ENCODE data around the gene RING1. TPM values are rescaled to one million over a fixed set of nuclear protein-coding genes. Genes with fewer than 3 reads are reported as not detected.

The RING1 gene
- total RNA-seq, 1 donor from 2014 or later, result 27.0 TPM

DNA sequence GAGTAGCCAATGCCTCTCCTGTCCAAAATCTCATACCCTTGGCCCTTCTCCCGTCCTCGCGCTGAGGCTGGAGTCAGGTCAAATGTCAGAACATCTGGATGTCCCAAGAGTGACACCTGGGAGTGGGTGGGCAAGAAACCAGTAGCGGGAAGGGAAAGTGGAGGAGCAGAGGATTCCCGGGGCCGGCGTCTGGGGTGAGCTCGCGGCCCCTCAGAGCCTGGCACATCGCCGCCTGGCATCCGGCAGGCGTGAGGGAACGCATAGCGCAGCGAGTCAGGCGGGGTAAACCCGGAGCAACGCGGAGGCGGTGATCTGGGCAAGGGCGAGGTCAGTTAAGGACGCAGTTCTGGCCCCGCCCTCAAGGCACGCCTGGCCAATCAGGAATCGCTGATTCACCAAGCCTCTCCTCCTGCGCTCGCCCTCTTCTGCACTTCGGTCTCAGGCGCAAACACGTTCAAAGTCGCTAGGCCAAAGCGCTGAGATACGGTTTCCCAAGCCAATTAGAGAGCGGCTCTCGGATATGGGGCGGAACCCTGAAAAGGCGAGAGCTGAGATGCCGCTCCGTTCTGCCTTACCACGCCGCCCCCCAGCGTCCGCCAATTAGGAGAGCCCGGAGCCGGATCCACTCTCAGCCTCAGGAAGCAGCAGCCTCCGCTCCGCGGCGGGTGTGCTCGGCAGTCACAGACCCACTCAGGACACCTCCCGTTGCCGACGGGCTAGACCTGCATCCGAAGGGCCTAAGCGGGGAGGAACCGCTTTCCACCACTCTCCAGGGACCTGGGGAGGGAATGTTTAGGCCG is 40.8 kb downstream of the RING1 start:
- ATAC-seq, result peak; percentile 96

DNA sequence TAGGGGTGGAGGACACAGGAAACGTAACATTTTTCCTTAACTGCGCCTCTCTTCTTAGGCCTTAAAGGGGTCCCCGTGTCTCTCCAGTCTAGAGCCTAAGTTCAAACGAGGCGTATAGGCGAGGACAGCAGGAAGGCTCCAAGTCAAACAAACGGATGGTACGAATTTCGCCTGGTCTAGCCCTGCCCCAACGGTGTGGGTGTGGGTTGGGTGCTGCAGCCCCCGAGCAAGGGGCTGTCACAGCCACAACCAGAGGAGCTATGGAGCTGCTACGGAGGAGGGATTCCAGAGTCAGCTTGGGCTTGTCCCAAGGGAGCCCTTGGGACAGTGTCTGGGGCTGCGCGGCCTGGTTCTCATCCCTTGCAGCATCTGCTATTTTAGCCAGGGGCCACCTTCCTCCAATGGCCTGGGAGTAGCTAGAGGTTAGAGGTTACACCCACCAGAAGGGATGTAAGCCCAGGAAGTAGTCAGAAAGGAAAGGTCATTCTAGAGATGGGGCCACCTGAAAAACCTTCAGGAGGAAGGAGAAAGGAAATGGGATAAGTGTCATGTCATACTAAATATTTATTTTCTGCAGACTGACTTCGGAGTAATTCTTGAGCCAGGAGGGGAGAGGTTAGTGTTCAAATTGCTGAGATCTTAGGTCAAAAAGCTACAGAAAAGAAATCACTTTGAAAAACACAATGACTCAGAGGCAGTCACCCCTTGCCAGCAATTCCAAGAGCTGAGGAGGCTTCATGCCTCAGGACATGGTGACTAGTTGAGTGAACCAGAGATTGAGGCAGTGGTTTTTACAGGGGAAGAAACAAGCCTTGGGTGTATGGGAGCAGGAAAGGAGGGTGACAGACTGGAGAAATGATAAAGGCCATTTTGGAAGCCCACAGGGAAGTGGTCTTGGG is 41.7 kb downstream of the RING1 start:
- peak; percentile 1 for ATAC-seq

DNA sequence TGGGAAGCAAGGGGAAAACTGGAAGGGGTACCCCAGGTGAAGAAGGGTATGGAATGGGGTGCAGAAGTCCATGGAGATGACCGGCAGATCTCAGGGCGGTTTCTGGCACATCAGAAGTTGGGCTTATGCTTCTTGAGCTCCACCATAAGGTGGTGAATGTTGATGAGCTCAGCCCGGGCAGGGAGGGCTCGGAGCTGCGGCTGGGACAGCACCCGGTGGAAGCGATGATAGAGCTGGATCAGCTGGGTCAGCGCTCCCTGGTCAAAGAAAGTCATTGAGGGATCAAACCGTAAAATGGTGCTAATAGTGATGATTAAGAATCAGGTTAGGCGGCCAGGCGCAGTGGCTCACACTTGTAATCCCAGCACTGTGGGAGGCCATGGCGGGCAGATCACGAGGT is 42.4 kb downstream of the RING1 start:
- ATAC-seq, result no peak

DNA sequence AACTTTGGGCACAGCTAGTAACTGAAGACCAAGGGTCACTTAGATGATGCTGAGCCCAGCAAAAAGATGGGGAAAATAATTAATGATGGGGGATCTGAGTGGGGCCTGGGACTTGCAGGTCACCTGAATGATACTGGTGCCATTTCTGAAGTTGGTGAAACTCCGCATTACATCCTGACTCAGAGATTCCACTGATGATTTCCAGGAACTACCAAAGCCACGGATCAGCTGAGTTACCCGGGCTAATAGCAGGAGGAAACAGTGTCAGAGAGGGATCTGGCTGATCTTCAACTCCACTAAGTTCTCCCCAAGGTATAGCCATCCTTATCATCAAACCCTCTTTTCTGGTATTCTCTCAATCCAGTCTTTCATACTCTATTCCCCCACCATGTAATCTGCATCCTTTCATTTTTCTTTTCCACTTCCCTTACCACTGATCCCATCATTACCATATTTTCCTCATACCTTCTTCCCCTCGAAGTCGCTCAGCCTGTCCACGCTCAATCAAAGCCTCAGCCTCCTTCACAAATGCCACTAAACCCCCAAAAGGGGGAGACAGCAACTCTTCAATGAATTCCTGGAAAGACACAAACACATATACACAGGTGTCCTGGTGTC is 43.2 kb downstream of the RING1 start:
- ATAC-seq, result no peak

DNA sequence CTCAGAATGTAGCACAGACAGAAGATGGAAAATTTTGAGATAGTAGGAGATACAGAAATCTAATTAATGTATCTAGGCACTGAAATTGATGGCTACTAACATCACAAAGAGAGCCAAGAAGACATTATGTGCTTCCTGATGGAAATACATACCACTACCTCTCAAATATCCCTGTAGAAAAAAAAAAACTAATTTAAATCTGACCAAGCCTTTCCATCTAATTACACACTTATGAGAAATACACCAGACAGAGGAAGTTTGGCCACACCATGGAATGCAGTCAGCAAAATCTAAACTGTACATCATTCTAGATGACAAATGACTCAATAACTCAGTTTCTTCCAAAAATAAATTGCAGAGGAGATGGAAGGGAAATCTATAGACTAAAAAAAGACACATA is 44.5 kb downstream of the RING1 start:
- no peak for ATAC-seq

DNA sequence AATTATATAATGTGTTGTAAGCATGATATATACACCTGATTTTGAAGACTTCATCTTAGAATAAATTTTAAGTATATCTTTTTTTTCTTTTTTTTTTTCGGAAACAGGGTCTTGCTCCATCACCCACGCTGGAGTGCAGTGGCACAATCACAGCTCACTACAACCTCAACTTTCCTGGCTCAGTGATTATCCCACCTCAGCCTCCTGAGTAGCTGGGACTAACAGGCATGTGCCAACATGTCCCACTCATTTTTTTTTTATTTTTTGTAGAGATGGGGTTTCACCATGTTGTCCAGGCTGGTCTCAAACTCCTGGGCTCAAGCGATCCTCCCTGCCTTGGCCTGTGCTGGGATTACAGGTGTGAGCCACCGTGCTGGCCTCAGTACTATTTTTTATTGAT is 46.3 kb downstream of the RING1 start:
- ATAC-seq, result no peak

DNA sequence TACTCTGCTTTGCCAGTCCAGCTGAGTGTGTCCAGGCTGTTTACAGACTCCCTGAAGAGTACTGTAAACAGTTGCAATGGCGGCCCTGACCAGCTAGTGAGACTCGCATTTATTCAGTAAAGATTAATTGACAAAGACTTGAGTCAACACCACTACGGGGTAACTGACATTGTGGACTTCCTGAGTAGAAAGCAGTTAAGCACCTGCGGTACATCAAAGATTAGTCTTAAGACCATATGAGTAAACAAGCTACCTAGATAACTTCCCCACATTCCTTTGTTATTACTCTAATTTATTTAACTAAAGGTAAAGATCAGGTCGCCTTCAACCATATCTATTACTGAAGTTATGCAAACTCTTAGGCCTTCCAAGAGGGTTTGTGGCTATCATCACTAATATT is 50.7 kb downstream of the RING1 start:
- ATAC-seq, result no peak

Other genes starting within 250 kb of the RING1 start
- 99.3 TPM for gene BRD2, start 239.9 kb upstream of the RING1 start, total RNA-seq
- 1.4 TPM for gene HLA-DOA, start 198.9 kb upstream of the RING1 start, total RNA-seq
- gene HLA-DPA1, start 134.9 kb upstream of the RING1 start, total RNA-seq, result 12.7 TPM
- 10.5 TPM for gene HLA-DPB1, start 132.5 kb upstream of the RING1 start, total RNA-seq
- gene COL11A2, start 16.0 kb upstream of the RING1 start, total RNA-seq, result 0.32 TPM
- gene RXRB, start 7.8 kb upstream of the RING1 start, total RNA-seq, result 19.6 TPM
- gene SLC39A7, start 7.6 kb upstream of the RING1 start, total RNA-seq, result 31.1 TPM
- gene HSD17B8, start 3.8 kb upstream of the RING1 start, total RNA-seq, result 27.3 TPM
- 38.8 TPM for gene VPS52, start 63.4 kb downstream of the RING1 start, total RNA-seq
- gene RPS18, start 63.6 kb downstream of the RING1 start, total RNA-seq, result 3,499 TPM
- 16.9 TPM for gene B3GALT4, start 68.6 kb downstream of the RING1 start, total RNA-seq
- 31.5 TPM for gene WDR46, start 80.7 kb downstream of the RING1 start, total RNA-seq
- gene PFDN6, start 81.1 kb downstream of the RING1 start, total RNA-seq, result 39.9 TPM
- gene RGL2, start 90.4 kb downstream of the RING1 start, total RNA-seq, result 55.8 TPM
- gene TAPBP, start 105.6 kb downstream of the RING1 start, total RNA-seq, result 63.5 TPM
- 10.6 TPM for gene ZBTB22, start 109.2 kb downstream of the RING1 start, total RNA-seq
- 28.1 TPM for gene DAXX, start 114.5 kb downstream of the RING1 start, total RNA-seq
- 19.0 TPM for gene KIFC1, start 183.3 kb downstream of the RING1 start, total RNA-seq
- gene PHF1, start 202.5 kb downstream of the RING1 start, total RNA-seq, result 13.4 TPM
- gene CUTA, start 209.6 kb downstream of the RING1 start, total RNA-seq, result 92.4 TPM
- gene SYNGAP1, start 211.6 kb downstream of the RING1 start, total RNA-seq, result 7.1 TPM
- 5.5 TPM for gene ZBTB9, start 246.1 kb downstream of the RING1 start, total RNA-seq